ENCODE data around the gene COPS3. TPM values are rescaled to one million over a fixed set of nuclear protein-coding genes. Genes with fewer than 3 reads are reported as not detected.
A peak's percentile ranks its signal among the peaks of the same experiment; 100 is the strongest.

The COPS3 gene
- total and polyA plus RNA-seq, 7 donors = 99.8 to 164 (median 140) TPM

DNA sequence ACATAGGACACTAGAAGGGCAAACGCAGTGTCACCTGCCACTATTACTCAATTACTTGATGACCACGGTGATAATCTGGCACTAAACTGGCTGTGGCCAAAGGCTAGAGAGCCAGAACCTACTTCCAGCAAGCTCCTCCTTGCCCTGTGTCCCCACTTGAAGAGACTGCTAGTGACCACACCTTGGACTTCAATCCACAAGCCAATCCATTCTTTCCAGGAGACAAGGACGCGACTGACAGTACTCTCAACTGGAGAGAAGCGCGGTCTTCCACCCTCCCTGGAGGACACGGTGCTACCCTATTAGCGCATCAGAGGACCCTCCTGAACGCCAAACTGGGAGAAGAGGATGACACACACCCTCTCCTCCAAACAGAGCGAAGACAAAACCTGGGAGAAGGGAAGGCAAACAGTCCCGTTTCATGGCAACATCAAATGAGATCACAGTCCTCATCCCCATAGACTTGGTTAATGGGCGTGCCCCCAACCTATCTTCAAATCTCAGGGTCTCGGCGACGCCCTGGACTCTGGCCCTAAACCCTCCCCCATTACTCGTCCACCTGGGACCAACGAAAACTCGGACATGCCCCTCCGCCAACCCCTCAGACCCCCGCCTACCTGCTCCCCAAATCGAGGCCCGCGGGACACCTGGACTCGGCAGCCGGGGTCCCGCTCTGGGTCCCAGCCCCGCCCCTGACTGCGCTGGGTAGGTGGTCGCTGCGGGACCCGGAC lies 44.6 kb downstream of the COPS3 start:
- Histone ChIP-seq H3K9me3 (no peaks in the 10 kb centered on the region), H3K4me3 (peak overlapping the region; percentile 93), H3K27me3 (ENCODE audit: insufficient read depth in 3 of 3, low read length in 2 of 3) (no peaks in the 10 kb centered on the region), H3K27ac (peak overlapping the region; percentile 99), H3K4me1 (peaks cover 35% of the 10 kb centered on the region), H3K36me3 (ENCODE audit: insufficient read depth in 1 of 2, low read depth in 1 of 2) (peaks cover 3 to 16% of the 10 kb centered on the region in 2 donors)
- TF ChIP-seq, protein P1, sequence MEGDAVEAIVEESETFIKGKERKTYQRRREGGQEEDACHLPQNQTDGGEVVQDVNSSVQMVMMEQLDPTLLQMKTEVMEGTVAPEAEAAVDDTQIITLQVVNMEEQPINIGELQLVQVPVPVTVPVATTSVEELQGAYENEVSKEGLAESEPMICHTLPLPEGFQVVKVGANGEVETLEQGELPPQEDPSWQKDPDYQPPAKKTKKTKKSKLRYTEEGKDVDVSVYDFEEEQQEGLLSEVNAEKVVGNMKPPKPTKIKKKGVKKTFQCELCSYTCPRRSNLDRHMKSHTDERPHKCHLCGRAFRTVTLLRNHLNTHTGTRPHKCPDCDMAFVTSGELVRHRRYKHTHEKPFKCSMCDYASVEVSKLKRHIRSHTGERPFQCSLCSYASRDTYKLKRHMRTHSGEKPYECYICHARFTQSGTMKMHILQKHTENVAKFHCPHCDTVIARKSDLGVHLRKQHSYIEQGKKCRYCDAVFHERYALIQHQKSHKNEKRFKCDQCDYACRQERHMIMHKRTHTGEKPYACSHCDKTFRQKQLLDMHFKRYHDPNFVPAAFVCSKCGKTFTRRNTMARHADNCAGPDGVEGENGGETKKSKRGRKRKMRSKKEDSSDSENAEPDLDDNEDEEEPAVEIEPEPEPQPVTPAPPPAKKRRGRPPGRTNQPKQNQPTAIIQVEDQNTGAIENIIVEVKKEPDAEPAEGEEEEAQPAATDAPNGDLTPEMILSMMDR (IDR thresholded peaks at IDR 0.05) = no peak
- WGBS, 3 donors = 0 to 1% (median 0%) methylated on average over 31 of the region's 31 CpGs
- intact Hi-C loops (cut with DNase I) = no loop called here
- DNase-seq (peak in 1 of 2 donors; percentile 65), ATAC-seq (peak; percentile 62 to 76 (median 74))

DNA sequence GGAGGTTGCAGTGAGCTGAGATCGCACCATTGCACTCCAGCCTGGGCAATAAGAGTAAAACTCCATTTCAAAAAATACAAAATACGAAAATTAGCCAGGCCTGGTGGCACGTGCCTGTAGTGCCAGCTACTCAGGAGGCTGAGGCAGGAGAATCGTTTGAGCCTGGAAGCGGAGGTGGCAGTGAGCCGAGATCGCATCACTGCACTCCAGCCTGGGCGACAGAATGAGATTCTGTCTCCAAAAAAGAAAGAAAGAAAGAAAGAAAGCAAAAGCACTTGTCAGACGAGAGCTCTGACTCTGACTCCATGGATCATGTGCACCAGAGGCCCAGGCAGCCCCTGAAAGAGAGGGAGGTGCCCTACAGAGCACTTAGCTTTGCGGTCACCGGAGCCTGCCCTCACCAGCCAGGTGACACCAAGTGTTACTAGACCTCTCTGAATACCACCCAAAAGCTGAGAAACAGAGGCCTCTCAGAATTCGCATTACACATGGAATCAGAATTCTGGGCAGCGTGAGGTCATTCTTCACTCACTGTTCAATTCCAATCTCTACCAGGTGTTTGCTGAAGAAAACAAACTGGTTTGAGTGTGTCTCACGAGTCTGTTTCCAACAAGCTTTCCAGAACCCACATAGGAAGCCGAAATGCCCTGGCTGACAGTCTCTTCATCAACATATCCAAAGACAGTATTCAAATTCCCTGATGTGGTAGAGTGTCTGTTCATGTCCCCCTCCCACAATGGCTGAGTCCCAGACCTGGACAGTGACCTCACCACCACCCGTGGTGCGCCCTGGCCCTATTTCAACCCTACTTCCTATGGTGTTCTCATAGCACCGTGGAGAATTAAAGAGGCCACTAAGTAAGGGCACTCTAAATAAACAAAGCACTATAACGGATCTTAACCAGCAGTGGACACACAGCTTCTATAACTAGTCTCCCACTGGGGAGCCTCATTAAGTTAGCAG lies 45.6 kb downstream of the COPS3 start:
- ATAC-seq (peak; percentile 29 to 46 (median 40)), DNase-seq (peak in 1 of 2 donors; percentile 69)
- peaks cover 3 to 25% of the 10 kb centered on the region in 2 donors for H3K36me3 ChIP-seq (ENCODE audit: insufficient read depth in 1 of 2, low read depth in 1 of 2)
- TF ChIP-seq, protein P1 (IDR thresholded peaks at IDR 0.05) = no peak
- intact Hi-C loops (cut with DNase I) = no loop called here
- H3K9me3 ChIP-seq = no peaks in the 10 kb centered on the region
- H3K27me3 ChIP-seq (ENCODE audit: insufficient read depth in 3 of 3, low read length in 2 of 3) = no peaks in the 10 kb centered on the region
- H3K4me1 ChIP-seq = peaks cover 36% of the 10 kb centered on the region
- peak overlapping the region; percentile 99 for H3K27ac ChIP-seq
- peak overlapping the region; percentile 93 for H3K4me3 ChIP-seq
- 27 to 42% (median 34%) methylated on average over 19 of the region's 19 CpGs for WGBS, 3 donors

DNA sequence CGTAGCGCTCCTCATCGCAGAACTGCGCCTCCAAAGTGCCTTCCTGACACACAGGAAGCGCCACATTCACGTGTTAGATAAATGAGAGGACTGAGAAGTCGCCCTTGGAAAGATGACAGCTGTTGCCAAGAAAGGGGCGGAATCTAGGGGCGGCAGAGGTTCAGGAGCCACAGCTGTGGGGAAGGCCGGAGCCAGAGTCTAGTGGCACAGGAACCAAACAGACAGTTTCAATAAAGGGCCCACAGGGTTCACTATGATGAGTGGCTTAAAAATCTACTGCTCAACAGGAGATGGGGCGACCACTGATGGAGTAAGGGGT lies 48.8 kb downstream of the COPS3 start:
- H3K4me1 ChIP-seq = peaks cover 49% of the 10 kb centered on the region
- H3K27ac ChIP-seq = peak overlapping the region; percentile 36
- intact Hi-C loops (cut with DNase I) = no loop called here
- TF ChIP-seq, protein P1 (IDR thresholded peaks at IDR 0.05) = no peak
- H3K27me3 ChIP-seq (ENCODE audit: insufficient read depth in 3 of 3, low read length in 2 of 3) = no peaks in the 10 kb centered on the region
- H3K4me3 ChIP-seq = no peak overlapping the region
- DNase-seq = no peak
- no peak for ATAC-seq
- 68 to 75% (median 71%) methylated on average over 11 of the region's 11 CpGs for WGBS, 3 donors
- peaks cover 3 to 57% of the 10 kb centered on the region in 2 donors for H3K36me3 ChIP-seq (ENCODE audit: insufficient read depth in 1 of 2, low read depth in 1 of 2)
- H3K9me3 ChIP-seq = no peaks in the 10 kb centered on the region

DNA sequence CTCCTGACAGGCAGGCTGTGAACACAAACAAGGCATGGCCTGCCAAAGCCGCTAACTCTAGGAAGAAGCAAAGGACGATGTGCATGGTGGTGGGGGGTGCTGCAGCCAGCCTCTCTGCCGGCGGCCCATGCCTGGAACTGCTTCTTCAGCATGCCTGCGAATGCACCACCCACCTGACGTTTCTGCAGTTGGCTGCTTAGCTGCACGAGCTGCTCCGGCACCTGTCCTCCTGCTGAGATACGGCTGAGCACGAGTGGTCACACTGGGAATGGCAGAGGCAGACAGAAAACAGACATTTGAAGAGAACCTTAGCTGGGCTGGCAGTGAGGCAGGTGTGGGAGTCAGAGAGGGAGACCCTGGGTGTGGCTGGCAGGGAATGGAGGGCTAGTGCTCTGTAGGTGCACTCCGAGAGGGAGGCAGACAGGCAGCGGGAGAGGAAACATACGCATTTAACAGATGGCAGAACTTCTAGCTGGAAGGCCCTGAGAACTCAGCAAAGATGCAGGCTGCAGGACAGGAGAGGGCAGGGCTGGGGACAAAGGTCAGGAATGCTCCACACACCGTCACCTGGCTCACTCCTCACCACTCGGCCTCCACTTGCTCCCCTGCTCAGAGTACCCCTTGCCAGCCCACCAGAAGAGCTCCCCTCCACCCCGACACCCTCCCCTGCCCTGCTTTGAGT lies 49.3 kb downstream of the COPS3 start:
- no peaks in the 10 kb centered on the region for H3K27me3 ChIP-seq (ENCODE audit: insufficient read depth in 3 of 3, low read length in 2 of 3)
- H3K36me3 ChIP-seq (ENCODE audit: insufficient read depth in 1 of 2, low read depth in 1 of 2) = peaks cover 3 to 62% of the 10 kb centered on the region in 2 donors
- H3K9me3 ChIP-seq = no peaks in the 10 kb centered on the region
- no peak for DNase-seq
- TF ChIP-seq, protein P1 (IDR thresholded peaks at IDR 0.05) = no peak
- peaks cover 49% of the 10 kb centered on the region for H3K4me1 ChIP-seq
- no peak overlapping the region for H3K4me3 ChIP-seq
- H3K27ac ChIP-seq = peak overlapping the region; percentile 36
- WGBS, 3 donors = 54 to 67% (median 60%) methylated on average over 16 of the region's 16 CpGs
- intact Hi-C loops (cut with DNase I) = no loop called here
- no peak for ATAC-seq

Data from psoas muscle (tissue), 8 donors.